Tibial nerve (tissue), 4 donors: Measurements from ENCODE around the gene CGB2.
"Not testable (repeated sequence)": the region's sequence is repeated elsewhere in the genome, so short reads cannot be mapped to it uniquely, and the experiment has no call there.

ENCODE experiments used
- CTCF ChIP-seq, 5 experiments: fragments of 200-600 bp in 3 of 5; fragments of 450-650 bp in 2 of 5; sonication (generic) in 3 of 5; IDR thresholded peaks; one replicate each; pipeline ENCODE4 v1.5.1; 2016 to 2019; ENCODE audit warnings: antibody characterized with exemption in 5 of 5, mild to moderate bottlenecking in 3 of 5, moderate library complexity in 2 of 5
- EP300 ChIP-seq, 2 donors: sonication (generic); formaldehyde crosslinking; IDR thresholded peaks; one replicate each; pipeline ENCODE4 v1.6.1; 2017; ENCODE audit warnings: antibody characterized with exemption in 2 of 2, mild to moderate bottlenecking in 1 of 2

- not testable (repeated sequence) for TF ChIP-seq EP300, CTCF (IDR thresholded peaks at IDR 0.05)
Observed at GRCh38 chr19:49043548-49043947, 11.9 kb downstream of the CGB2 start, which contains the start of gene CGB5.
